ENCODE data around the gene BLOC1S1.

BLOC1S1 gene

DNA sequence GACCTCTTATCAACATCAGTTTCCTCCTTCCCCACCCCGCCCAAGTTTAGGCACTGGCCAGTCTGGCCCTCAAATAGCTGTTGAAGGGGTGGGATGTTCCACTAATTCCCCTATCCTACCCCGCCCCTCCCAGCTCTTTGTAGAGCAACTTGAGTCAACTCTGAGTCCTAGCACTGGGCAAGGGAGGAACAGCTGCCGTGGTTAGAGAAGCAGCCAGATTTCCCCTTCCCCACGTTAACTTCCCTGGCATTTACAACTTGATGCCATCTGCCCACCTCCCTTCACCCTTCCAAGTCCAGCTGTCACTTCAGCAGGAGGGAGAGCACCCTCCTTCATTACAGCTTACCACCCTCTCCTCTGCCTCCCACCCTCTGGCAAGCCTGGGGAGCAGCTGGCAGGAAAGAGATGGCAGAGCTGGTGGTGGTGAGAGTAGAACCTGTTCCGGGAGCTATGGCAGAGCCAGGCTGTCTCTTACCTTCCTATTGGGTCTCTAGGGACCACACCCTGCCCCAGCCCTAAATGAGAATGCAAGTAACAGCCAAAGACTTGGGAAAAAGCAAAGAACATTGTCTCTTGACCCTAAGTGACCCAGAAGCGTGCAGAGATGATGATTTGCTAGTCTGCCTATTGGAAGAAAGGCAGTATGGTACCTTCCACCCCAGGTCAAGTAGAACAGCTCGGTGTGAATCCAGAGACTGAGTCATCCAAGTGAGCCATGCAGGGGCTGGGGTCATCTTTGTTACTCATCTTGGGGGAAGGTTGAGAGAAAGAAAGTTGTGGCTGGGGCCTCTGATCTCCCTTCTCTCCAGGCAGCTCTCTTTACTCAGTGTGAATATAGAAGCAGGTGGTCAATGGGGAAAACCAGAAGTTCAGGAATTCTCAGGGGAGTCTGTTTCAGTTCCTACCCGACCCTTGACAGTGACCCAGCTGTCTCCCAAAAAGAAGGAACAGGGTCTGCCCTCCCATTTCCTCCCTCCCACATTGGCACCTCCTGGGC is 1.5 kb downstream of the BLOC1S1 start:
- no peak for TF ChIP-seq CTCF (conservative IDR thresholded peaks at IDR 0.05; ENCODE audit: low read length)
- TF ChIP-seq EZH2phosphoT487 (IDR thresholded peaks at IDR 0.05; ENCODE audit: borderline replicate concordance) = no peak
- Histone ChIP-seq H3K4me2 (ENCODE audit: low read depth, low read length, poor library complexity, severe bottlenecking) (peak overlapping the region; percentile 92), H3K4me3 (ENCODE audit: low read length, poor library complexity, severe bottlenecking) (peak overlapping the region; percentile 88), H3K9ac (ENCODE audit: low read depth, low read length, poor library complexity, severe bottlenecking) (peak overlapping the region; percentile 79), H3K4me1 (ENCODE audit: insufficient read depth, low read length, poor library complexity, severe bottlenecking) (peaks cover 23% of the 10 kb centered on the region), H3K9me3 (ENCODE audit: insufficient read depth, low read depth, low read length) (no peaks in the 10 kb centered on the region), H3F3A (ENCODE audit: low read depth) (no peaks in the 10 kb centered on the region), H3K27me3 (ENCODE audit: insufficient read depth, low read length, poor library complexity, severe bottlenecking) (no peaks in the 10 kb centered on the region), H4K20me1 (ENCODE audit: insufficient read depth, low read length, poor library complexity, severe bottlenecking) (no peaks in the 10 kb centered on the region), H3K9me2 (replicated peaks; ENCODE audit: low read depth, low read length) (no peaks in the 10 kb centered on the region), H3K36me3 (ENCODE audit: insufficient read depth, low read length) (no peaks in the 10 kb centered on the region), H3K79me2 (ENCODE audit: insufficient read depth, low read length) (peaks cover 26% of the 10 kb centered on the region; the same call in 1 of the 2 replicates), H2AFZ (ENCODE audit: low read length) (no peak overlapping the region)

DNA sequence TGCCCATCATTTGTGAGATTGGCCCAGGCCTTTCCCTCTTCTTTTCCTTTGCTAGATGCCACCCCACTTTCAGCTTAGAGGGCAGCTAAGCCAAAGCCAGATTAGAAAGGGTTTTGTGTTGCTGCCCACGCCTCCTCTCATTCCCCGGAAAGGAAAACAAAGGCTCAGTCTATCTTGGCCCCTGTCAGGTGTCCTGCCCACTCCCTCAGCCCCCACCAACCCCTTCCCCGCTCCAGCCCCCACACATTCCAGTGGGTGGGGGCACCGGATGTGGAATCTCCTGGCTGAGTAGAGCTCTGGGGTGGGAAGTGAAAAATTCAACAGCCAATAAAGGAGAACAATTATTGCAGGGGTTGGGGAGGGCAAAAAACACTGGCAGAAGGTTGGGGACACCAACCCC is 2.2 kb downstream of the BLOC1S1 start:
- no peaks in the 10 kb centered on the region for H3F3A ChIP-seq (ENCODE audit: low read depth)
- H3K4me3 ChIP-seq (ENCODE audit: low read length, poor library complexity, severe bottlenecking) = peak overlapping the region; percentile 88
- peaks cover 23% of the 10 kb centered on the region for H3K4me1 ChIP-seq (ENCODE audit: insufficient read depth, low read length, poor library complexity, severe bottlenecking)
- H2AFZ ChIP-seq (ENCODE audit: low read length) = no peak overlapping the region
- peaks cover 26% of the 10 kb centered on the region; the same call in 1 of the 2 replicates for H3K79me2 ChIP-seq (ENCODE audit: insufficient read depth, low read length)
- no peaks in the 10 kb centered on the region for H3K9me2 ChIP-seq (replicated peaks; ENCODE audit: low read depth, low read length)
- peak overlapping the region; percentile 79 for H3K9ac ChIP-seq (ENCODE audit: low read depth, low read length, poor library complexity, severe bottlenecking)
- peak overlapping the region; percentile 92 for H3K4me2 ChIP-seq (ENCODE audit: low read depth, low read length, poor library complexity, severe bottlenecking)
- TF ChIP-seq CTCF (conservative IDR thresholded peaks at IDR 0.05; ENCODE audit: low read length) = no peak
- TF ChIP-seq EZH2phosphoT487 (IDR thresholded peaks at IDR 0.05; ENCODE audit: borderline replicate concordance) = no peak
- H3K36me3 ChIP-seq (ENCODE audit: insufficient read depth, low read length) = no peaks in the 10 kb centered on the region
- no peaks in the 10 kb centered on the region for H3K27me3 ChIP-seq (ENCODE audit: insufficient read depth, low read length, poor library complexity, severe bottlenecking)
- no peaks in the 10 kb centered on the region for H4K20me1 ChIP-seq (ENCODE audit: insufficient read depth, low read length, poor library complexity, severe bottlenecking)
- no peaks in the 10 kb centered on the region for H3K9me3 ChIP-seq (ENCODE audit: insufficient read depth, low read depth, low read length)

DNA sequence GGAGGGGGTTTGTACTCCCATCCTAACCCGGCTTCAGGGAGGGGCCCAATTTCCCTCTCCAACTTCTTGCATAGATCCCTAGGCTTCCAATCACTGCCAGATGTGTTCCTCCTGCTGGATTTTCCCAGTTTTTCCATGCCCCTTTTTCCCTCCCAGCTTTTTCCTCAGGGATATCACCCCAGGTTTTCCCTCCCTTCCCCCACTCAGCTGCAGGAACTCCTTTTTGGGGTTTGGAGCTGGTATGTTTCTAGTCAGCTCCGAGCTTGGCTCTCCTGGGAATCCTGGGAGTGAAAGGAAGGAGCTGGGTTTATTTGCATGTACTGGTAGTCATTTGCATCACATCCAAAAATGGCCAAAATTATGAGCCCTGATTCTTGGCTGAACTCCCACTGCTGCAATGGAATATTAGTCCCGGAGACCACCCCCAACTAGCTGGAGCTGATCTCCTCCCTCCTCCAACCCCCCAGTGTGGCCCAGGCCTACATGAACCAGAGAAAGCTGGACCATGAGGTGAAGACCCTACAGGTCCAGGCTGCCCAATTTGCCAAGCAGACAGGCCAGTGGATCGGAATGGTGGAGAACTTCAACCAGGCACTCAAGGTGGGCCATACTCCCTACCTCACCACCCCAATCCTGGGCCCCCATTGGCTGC is 2.9 kb downstream of the BLOC1S1 start:
- no peak for TF ChIP-seq CTCF (conservative IDR thresholded peaks at IDR 0.05; ENCODE audit: low read length)
- no peak for TF ChIP-seq EZH2phosphoT487 (IDR thresholded peaks at IDR 0.05; ENCODE audit: borderline replicate concordance)
- Histone ChIP-seq H3K36me3 (ENCODE audit: insufficient read depth, low read length) (peaks cover under 1% of the 10 kb centered on the region; the same call in 1 of the 2 replicates), H3K9me3 (ENCODE audit: insufficient read depth, low read depth, low read length) (no peaks in the 10 kb centered on the region), H3F3A (ENCODE audit: low read depth) (no peaks in the 10 kb centered on the region), H4K20me1 (ENCODE audit: insufficient read depth, low read length, poor library complexity, severe bottlenecking) (no peaks in the 10 kb centered on the region), H3K4me3 (ENCODE audit: low read length, poor library complexity, severe bottlenecking) (no peak overlapping the region), H3K9ac (ENCODE audit: low read depth, low read length, poor library complexity, severe bottlenecking) (peak overlapping the region; percentile 79), H3K4me1 (ENCODE audit: insufficient read depth, low read length, poor library complexity, severe bottlenecking) (peaks cover 23% of the 10 kb centered on the region), H3K4me2 (ENCODE audit: low read depth, low read length, poor library complexity, severe bottlenecking) (peak overlapping the region; percentile 92), H3K9me2 (replicated peaks; ENCODE audit: low read depth, low read length) (no peaks in the 10 kb centered on the region), H2AFZ (ENCODE audit: low read length) (no peak overlapping the region), H3K27me3 (ENCODE audit: insufficient read depth, low read length, poor library complexity, severe bottlenecking) (no peaks in the 10 kb centered on the region), H3K79me2 (ENCODE audit: insufficient read depth, low read length) (peaks cover 27% of the 10 kb centered on the region; the same call in 1 of the 2 replicates)
